Rectal smooth muscle tissue (tissue), 1 donor: ENCODE results near the gene MBD2.
"Not testable (repeated sequence)": the region's sequence is repeated elsewhere in the genome, so short reads cannot be mapped to it uniquely, and the experiment has no call there.

Experiments used
- H3K27ac ChIP-seq: one replicate; pipeline ENCODE4 v1.7.0; 2013; ENCODE audit warnings: low read depth, low read length, inconsistent platforms
- H3K27me3 ChIP-seq: one replicate; pipeline ENCODE4 v1.7.0; 2013; ENCODE audit warnings: low read length; ENCODE audit not compliant: control insufficient read depth, insufficient read depth
- H3K36me3 ChIP-seq: one replicate; pipeline ENCODE4 v1.7.0; 2013; ENCODE audit warnings: low read length; ENCODE audit not compliant: control insufficient read depth, insufficient read depth
- H3K4me1 ChIP-seq: one replicate; pipeline ENCODE4 v1.7.0; 2013; ENCODE audit warnings: low read length; ENCODE audit not compliant: control insufficient read depth, insufficient read depth
- H3K4me3 ChIP-seq: one replicate; pipeline ENCODE4 v1.7.0; 2013; ENCODE audit warnings: low read length
- H3K9ac ChIP-seq: one replicate; pipeline ENCODE4 v1.7.0; 2013; ENCODE audit warnings: low read length

The MBD2 gene

DNA sequence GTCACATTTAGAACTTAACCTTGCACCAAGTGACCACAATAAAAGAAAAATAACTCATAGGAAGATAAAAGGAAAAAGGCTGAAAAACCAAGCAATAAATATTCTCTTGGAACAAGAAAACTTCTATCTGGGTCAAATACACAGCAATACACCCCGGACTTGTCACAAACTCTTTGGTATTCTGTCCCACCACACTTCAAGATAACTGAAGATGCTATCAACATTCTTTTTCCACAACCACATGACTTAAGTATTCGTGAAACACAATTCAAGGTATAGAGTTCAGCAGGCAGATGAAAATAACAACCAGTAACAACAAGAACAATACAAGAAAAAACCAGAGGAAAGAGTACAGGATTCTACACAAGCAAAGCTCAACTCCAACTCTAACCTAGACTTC lies 18.0 kb downstream of the MBD2 start:
- Histone ChIP-seq H3K4me1 (peaks cover 2% of the 10 kb centered on the region), H3K27me3 (no peaks in the 10 kb centered on the region), H3K4me3 (no peak overlapping the region), H3K27ac (no peak overlapping the region), H3K36me3 (no peaks in the 10 kb centered on the region), H3K9ac (no peak overlapping the region)

DNA sequence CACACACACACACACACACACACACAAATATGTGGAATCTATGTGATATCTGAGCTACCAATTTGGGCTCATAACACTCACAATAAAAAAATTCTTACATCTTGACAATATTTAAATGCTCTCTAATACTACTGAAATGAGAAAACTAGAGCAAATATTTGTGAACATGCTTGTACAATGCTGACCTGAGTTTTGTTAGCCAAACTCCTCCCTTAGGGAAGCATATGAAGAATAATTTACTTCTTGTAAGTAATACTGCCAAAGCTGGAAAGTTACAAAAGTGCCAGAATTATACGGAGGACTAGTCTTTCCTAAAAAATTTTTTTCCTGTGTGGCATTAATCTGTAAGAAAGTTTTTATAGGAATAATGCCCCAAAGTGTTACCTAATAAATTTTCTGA lies 18.5 kb downstream of the MBD2 start:
- Histone ChIP-seq H3K27ac (no peak overlapping the region), H3K4me3 (no peak overlapping the region), H3K4me1 (peaks cover 2% of the 10 kb centered on the region), H3K27me3 (no peaks in the 10 kb centered on the region), H3K36me3 (no peaks in the 10 kb centered on the region), H3K9ac (no peak overlapping the region)

DNA sequence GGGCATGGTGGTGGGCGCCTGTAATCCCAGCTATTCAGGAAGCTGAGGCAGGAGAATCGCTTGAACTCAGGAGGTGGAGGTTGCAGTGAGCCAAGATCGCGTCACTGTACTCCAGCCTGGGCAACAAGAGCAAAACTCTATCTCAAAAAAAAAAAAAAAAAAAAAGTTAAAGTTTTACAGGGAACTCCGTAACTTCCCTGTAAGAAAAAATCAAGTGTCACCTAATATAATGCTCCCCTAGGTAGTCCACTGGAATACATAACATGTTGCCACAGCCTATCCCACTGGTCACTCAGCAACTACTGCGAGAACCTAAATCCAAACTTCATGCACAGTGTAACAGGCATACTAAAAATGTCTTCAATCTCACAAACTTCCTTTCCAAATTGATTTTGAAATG lies 19.0 kb downstream of the MBD2 start:
- H3K9ac ChIP-seq, H3K4me3 ChIP-seq, H3K36me3 ChIP-seq, H3K27me3 ChIP-seq, H3K4me1 ChIP-seq, H3K27ac ChIP-seq: not testable (repeated sequence)

DNA sequence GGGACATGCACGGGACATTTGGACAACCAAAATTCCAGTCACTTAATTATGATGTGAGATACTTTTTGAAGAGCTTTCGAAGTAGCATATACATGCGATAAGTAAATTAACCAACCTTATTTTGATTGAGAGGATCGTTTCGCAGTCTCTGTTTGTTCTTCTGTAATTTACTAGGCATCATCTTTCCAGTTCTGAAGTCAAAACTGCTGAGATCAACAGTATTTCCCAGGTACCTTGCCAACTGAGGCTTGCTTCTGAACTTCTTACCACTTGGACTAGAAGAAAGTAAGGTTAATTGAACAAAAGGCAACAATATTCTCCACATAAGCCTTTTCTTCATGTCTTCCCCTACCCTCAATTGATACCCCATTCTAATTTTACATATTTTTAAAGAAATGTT lies 19.6 kb downstream of the MBD2 start:
- peaks cover 2% of the 10 kb centered on the region for H3K4me1 ChIP-seq
- H3K9ac ChIP-seq, result no peak overlapping the region
- H3K36me3 ChIP-seq, result no peaks in the 10 kb centered on the region
- no peak overlapping the region for H3K27ac ChIP-seq
- H3K4me3 ChIP-seq, result no peak overlapping the region
- H3K27me3 ChIP-seq, result no peaks in the 10 kb centered on the region

DNA sequence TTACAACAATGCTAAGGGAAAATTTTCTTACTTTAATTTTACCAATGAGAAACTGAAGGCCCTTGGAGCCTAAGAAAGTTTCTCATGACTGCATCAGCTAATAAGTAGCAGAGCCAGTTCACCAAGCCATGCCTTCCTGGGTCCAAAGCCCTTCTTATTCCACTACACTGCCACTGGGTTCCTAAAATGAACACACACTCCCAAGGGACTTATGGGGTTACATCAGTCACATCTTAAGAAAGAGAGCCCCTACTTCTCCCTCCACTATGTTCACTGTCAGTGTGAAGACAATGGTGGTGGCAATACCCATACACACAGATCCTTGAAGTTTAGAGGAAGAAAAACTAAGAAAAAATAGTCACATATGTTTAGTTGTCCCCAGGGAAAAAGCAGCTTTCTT lies 20.6 kb downstream of the MBD2 start:
- no peaks in the 10 kb centered on the region for H3K36me3 ChIP-seq

DNA sequence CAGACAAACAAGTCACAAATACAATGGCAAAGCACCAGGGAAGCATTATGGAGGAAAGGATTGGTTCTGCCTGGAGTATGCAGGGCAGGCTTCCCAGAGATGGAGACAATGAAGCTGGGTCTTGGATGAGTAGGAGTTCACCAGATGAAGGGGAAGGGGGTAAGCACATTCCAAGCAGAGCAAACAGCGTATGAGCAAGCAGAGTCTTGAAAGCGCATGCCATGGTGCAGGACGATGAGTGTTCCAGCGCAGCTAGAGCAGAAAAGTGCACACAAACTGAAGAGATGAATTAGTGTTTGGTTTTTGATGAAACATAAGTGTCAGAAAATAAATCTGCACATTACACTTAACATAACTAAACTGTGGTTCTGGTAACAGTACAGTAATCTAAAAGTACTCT lies 21.6 kb downstream of the MBD2 start:
- Histone ChIP-seq H3K9ac (no peak overlapping the region), H3K36me3 (no peaks in the 10 kb centered on the region), H3K27ac (no peak overlapping the region), H3K4me3 (no peak overlapping the region), H3K27me3 (no peaks in the 10 kb centered on the region), H3K4me1 (peaks cover 2% of the 10 kb centered on the region)

More for the DNA sequence above, 20.6 kb downstream of the MBD2 start:
- Histone ChIP-seq H3K27ac (no peak overlapping the region), H3K4me1 (peaks cover 2% of the 10 kb centered on the region), H3K27me3 (no peaks in the 10 kb centered on the region), H3K4me3 (no peak overlapping the region), H3K9ac (no peak overlapping the region)

DNA sequence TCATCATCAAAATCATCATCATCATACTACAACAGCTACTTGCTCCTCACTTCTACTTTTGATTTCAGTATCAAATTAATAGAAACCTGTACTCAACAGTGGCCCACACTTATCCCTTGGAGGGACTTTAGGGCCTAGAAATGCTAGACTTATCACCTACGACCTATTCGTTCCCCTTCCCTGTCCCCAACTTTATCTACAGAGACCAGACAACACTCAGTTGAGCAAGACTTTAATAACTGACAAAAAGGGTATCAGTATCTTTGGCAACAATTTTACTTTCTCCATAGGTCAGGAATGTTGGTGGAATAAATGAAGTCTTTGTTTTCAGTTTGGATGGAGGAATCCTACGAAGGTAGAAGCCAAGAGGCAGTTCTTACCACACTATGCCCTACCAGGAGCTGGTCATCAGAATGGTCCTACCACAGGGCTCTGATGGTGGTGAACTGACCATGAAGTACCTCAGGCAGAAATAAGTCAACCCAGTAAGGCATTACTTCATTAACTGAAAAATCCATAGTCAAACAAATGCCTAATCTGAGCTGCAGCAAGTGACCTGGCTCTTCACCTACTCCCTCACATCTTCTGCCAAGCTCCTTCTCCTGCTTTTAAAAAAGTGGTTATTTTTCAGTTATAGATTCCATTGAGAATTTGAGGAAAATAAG lies 26.6 kb downstream of the MBD2 start:
- no peaks in the 10 kb centered on the region for H3K27me3 ChIP-seq
- no peak overlapping the region for H3K4me3 ChIP-seq
- H3K36me3 ChIP-seq, result no peaks in the 10 kb centered on the region
- H3K9ac ChIP-seq, result no peak overlapping the region
- H3K4me1 ChIP-seq, result no peaks in the 10 kb centered on the region
- H3K27ac ChIP-seq, result no peak overlapping the region

DNA sequence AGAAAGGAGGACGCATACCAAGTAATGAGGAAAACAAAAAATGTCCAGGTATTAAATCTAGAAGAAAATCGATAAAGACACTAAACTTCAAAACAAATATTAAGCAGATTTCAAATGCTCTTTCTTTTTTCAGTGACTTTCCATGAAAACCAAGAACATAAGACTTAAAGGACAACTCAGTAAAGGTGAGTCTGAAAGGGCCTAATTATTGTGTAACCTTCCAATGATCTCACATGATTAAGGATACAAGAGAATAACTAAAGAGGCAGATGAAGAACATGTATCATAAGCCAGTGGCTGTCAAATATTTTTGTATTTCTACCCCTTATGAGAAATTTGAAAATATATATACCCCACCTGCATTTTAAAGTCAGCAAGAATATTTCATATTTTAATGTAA lies 30.7 kb downstream of the MBD2 start:
- Histone ChIP-seq H3K9ac (no peak overlapping the region), H3K27ac (no peak overlapping the region), H3K36me3 (no peaks in the 10 kb centered on the region), H3K4me1 (no peaks in the 10 kb centered on the region), H3K4me3 (no peak overlapping the region), H3K27me3 (no peaks in the 10 kb centered on the region)

DNA sequence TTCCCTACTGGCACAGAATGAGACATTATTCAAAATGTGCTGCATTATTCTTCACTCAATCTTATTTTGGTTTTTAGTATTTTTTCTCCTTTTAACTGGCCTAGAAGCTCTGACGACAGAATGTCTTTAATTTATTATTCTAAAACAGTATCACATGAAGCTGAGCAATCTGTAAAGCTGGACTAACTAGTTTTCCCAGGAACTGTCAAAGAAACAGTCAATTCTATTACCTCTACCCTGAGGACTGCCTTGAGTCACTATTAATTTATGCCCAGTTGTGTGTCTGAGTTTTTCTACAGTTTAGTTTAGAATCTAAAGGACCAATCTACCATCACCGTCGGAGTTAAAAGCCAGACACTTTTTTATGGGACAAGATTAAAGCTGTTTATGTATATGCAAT lies 31.6 kb downstream of the MBD2 start:
- no peak overlapping the region for H3K27ac ChIP-seq
- no peaks in the 10 kb centered on the region for H3K27me3 ChIP-seq

DNA sequence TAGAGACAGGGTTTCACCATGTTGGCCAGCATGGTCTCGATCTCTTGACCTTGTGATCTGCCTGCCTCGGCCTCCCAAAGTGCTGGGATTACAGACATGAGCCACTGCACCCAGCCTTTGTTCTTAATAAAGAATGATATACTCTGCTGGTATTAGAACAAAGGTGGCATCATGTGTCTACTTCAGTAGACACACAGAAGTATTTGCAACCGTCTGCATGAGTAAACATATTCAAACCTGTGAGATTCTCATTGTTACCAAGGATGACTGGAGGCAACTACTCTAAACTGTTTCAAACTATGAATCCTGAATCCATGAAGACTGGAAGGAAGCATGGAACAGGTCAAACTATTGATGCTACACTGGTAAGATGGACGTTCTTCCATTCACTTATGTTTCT lies 32.1 kb downstream of the MBD2 start:
- peaks cover 2% of the 10 kb centered on the region for H3K36me3 ChIP-seq
- H3K27me3 ChIP-seq, result no peaks in the 10 kb centered on the region
- no peaks in the 10 kb centered on the region for H3K4me1 ChIP-seq

More for the DNA sequence above, 31.6 kb downstream of the MBD2 start:
- Histone ChIP-seq H3K9ac (no peak overlapping the region), H3K4me1 (no peaks in the 10 kb centered on the region), H3K36me3 (peaks cover 2% of the 10 kb centered on the region), H3K4me3 (no peak overlapping the region)

DNA sequence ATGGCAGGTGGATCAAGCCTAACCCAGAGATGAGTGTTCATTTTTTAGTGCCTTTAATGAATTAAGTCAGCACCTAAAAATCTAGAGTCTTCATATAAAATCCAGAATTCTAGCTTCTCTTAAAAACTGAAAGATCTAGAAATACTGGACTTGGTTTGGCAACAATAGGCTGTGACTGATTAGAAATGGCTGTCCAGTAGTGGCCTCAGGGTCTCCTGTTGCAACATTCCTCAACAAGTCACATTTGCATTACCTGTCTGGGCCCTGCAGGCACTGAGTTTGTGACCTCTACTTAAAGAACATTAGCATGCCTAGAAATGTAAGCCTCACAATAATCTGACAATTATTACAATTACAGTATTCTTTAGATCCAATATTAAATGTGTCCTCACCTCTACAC lies 33.1 kb downstream of the MBD2 start:
- Histone ChIP-seq H3K27me3 (no peaks in the 10 kb centered on the region), H3K27ac (no peak overlapping the region), H3K36me3 (peaks cover 2% of the 10 kb centered on the region), H3K9ac (no peak overlapping the region), H3K4me3 (no peak overlapping the region), H3K4me1 (no peaks in the 10 kb centered on the region)

More for the DNA sequence above, 32.1 kb downstream of the MBD2 start:
- Histone ChIP-seq H3K4me3 (no peak overlapping the region), H3K9ac (no peak overlapping the region), H3K27ac (no peak overlapping the region)

DNA sequence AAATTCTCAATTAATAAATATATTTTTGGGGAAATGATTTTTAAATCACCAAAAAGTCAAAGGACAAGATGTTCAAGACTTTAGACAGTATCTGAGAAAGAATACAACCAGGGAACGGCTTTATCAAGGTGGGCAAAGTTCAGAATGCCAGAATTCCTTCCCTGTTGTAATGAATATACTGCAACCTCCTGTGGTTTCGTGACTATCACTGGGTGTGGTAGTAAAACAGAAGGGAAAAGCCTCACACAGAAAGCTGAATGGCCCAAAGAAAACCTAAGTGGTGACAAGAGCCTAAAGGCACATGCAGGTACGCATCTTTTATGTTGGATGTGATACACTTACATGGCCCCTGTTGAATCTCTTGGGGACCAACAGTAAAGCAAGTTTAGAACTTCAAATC lies 37.1 kb downstream of the MBD2 start:
- no peaks in the 10 kb centered on the region for H3K4me1 ChIP-seq
- H3K27me3 ChIP-seq, result no peaks in the 10 kb centered on the region
- H3K36me3 ChIP-seq, result peaks cover 5% of the 10 kb centered on the region
- H3K4me3 ChIP-seq, result no peak overlapping the region
- H3K27ac ChIP-seq, result no peak overlapping the region
- no peak overlapping the region for H3K9ac ChIP-seq

DNA sequence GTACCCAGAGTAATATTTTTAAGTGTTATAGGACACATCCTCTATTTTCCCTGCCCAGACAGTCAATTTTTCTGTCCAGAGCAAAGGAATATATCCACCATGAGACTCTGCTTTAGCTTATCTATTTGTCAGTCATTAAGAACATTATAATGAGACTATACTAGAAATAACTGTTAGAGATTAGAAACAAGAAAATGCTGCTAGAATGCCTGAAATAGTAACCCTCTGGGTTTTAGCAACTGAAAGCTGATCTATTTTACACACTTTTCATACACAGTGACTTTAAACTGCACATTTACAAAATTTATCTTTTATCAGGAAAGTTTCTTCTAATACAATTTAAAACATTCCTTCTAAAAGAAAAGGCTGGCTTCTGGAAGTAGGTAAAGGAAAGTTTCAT lies 39.6 kb downstream of the MBD2 start:
- H3K4me3 ChIP-seq, result no peak overlapping the region
- no peaks in the 10 kb centered on the region for H3K27me3 ChIP-seq
- no peak overlapping the region for H3K9ac ChIP-seq
- no peaks in the 10 kb centered on the region for H3K4me1 ChIP-seq
- H3K36me3 ChIP-seq, result peaks cover 5% of the 10 kb centered on the region
- no peak overlapping the region for H3K27ac ChIP-seq
